Inferior parietal cortex (tissue), 1 donor: ENCODE results near the gene LMF1.

Experiments
- DNase-seq: peaks from one replicate; pipeline ENCODE4 v3.0.0-alpha.2; 2016; ENCODE audit errors: extremely low spot score

The LMF1 gene

GRCh38 chr16:984736-985636 lies 14.2 kb upstream of the LMF1 start:
- DNase-seq, result no peak

- no peak for DNase-seq
Observed at GRCh38 chr16:984121-984694, 13.4 kb upstream of the LMF1 start.

GRCh38 chr16:983044-984030 lies 12.6 kb upstream of the LMF1 start:
- DNase-seq, result no peak

- DNase-seq, result no peak
Observed at GRCh38 chr16:982145-983043, 11.6 kb upstream of the LMF1 start.

- DNase-seq, result no peak
Observed at GRCh38 chr16:981695-982144, 10.9 kb upstream of the LMF1 start, which contains the start of gene SOX8. TSS of gene SOX8 (plus strand) at chr16:981770. CDS start at chr16:981923, 153 bp downstream.

- DNase-seq, result no peak
Observed at GRCh38 chr16:980595-980854, 9.7 kb upstream of the LMF1 start.

GRCh38 chr16:979859-980594 lies 9.2 kb upstream of the LMF1 start:
- no peak for DNase-seq

- no peak for DNase-seq
Observed at GRCh38 chr16:979147-979546, 8.4 kb upstream of the LMF1 start.

GRCh38 chr16:978403-978802 lies 7.6 kb upstream of the LMF1 start:
- DNase-seq, result no peak

GRCh38 chr16:977896-978295 lies 7.1 kb upstream of the LMF1 start:
- no peak for DNase-seq

- no peak for DNase-seq
Observed at GRCh38 chr16:977081-977701, 6.4 kb upstream of the LMF1 start.

- DNase-seq, result no peak
Observed at GRCh38 chr16:976389-976931, 5.7 kb upstream of the LMF1 start.

- DNase-seq, result no peak
Observed at GRCh38 chr16:975291-975690, 4.5 kb upstream of the LMF1 start.

GRCh38 chr16:974611-975261 lies 4.0 kb upstream of the LMF1 start:
- no peak for DNase-seq

- DNase-seq, result no peak
Observed at GRCh38 chr16:974001-974601, 3.3 kb upstream of the LMF1 start.

GRCh38 chr16:973366-973765 lies 2.6 kb upstream of the LMF1 start:
- no peak for DNase-seq

- peak; percentile 85 for DNase-seq
Observed at GRCh38 chr16:972316-973002, 1.7 kb upstream of the LMF1 start.

GRCh38 chr16:971981-972315 lies 1.2 kb upstream of the LMF1 start:
- DNase-seq, result peak; percentile 11
